Hepatocyte (in vitro differentiated cells): ENCODE results near the gene MTG2.

Experiments
- CTCF ChIP-seq: fragments of 200-600 bp; sonication (generic); IDR thresholded peaks from 2 replicates; pipeline ENCODE4 v1.5.1; 2016; ENCODE audit warnings: antibody characterized with exemption, mild to moderate bottlenecking; ENCODE audit not compliant: poor library complexity
- EZH2 ChIP-seq: fragments of 200-600 bp; sonication (generic); IDR thresholded peaks from 2 replicates; pipeline ENCODE4 v1.6.1; 2016; ENCODE audit warnings: antibody characterized with exemption, mild to moderate bottlenecking, borderline replicate concordance
- EZH2phosphoT487 ChIP-seq: fragments of 200-600 bp; sonication (generic); IDR thresholded peaks from one replicate; pipeline ENCODE4 v1.6.1; 2018; ENCODE audit warnings: antibody characterized with exemption, mild to moderate bottlenecking, low read depth, moderate library complexity; ENCODE audit not compliant: unreplicated experiment, severe bottlenecking

DNA sequence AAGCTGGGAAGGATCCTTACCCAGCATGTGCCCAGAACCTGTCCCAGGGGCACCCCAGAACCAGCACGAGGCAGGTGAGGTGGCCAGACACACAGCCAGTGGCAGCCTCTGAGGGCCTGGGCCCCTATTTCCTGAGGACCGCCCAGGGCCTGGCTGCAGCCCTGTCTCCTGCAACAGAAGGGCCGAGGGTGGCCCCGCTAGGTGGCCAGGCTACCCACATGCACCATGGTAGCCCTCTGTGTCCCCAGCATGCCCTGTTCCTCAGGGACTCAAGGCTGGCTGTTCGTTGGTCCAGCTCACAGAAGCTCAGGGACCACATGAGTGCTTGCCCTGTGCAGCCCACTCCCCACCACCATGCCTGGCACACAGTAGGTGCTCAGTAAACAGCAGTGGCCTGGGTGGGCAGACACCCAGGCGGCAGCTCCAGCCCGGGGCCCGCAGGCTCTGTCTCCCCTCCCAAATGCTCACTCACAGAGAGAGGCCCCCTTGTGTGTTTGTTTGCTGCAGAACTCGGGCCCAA lies 29.0 kb downstream of the MTG2 start:
- TF ChIP-seq CTCF (no peak), EZH2 (no peak), EZH2phosphoT487 (no peak)
